Tibial nerve (tissue), 4 donors: Measurements from ENCODE around the gene CALML3.
"Not testable (repeated sequence)": the region's sequence is repeated elsewhere in the genome, so short reads cannot be mapped to it uniquely, and the experiment has no call there.

Experiments
- EP300 ChIP-seq, 2 donors: sonication (generic); formaldehyde crosslinking; IDR thresholded peaks; one replicate each; pipeline ENCODE4 v1.6.1; 2017; ENCODE audit warnings: antibody characterized with exemption in 2 of 2, mild to moderate bottlenecking in 1 of 2
- POLR2A ChIP-seq, 2 donors: fragments of 450-650 bp; IDR thresholded peaks; one replicate each; pipeline ENCODE4 v1.6.1; 2017; ENCODE audit warnings: antibody characterized with exemption in 2 of 2, mild to moderate bottlenecking in 2 of 2, moderate library complexity in 2 of 2
- TF ChIP-seq, protein P1 (sequence below), 5 experiments: fragments of 200-600 bp in 3 of 5; fragments of 450-650 bp in 2 of 5; sonication (generic) in 3 of 5; IDR thresholded peaks; one replicate each; pipeline ENCODE4 v1.5.1; 2016 to 2019; ENCODE audit warnings: antibody characterized with exemption in 5 of 5, mild to moderate bottlenecking in 3 of 5, moderate library complexity in 2 of 5

DNA sequence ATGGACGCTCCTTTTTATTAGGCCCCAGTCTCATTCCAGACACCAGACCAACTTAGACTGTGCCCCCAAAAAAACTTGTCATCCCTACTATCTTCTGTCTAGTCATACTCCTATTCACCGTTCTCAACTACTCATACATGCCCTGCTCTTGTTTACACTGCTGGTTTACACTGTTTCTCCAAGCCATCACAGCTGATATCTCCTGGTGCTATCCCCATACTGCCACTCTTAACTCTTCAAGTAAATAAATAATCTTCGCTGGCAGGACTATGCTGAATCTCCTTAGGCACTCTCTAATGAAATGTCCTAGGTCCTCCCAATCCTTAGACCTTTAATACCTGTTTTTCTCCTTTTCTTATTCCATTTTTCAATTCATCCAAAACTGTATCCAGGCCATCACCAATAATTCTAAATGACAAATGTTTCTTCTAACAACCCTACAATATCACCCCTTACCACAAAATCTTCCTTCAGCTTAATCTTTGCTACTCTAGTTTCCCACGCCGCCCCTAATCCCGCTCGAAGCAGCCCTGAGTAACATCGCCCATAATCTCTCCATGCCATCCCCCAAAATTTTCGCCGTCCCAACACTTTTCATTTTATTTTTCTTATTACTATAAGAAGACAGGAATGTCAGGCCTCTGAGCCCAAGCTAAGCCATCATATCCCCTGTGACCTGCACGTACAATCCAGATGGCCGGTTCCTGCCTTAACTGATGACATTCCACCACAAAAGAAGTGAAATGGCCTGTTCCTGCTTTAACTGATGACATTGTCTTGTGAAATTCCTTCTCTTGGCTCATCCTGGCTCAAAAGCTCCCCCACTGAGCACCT, 48.6 kb upstream of the CALML3 start:
- not testable (repeated sequence) for TF ChIP-seq POLR2A, EP300 (IDR thresholded peaks at IDR 0.05)
- TF ChIP-seq, protein P1, sequence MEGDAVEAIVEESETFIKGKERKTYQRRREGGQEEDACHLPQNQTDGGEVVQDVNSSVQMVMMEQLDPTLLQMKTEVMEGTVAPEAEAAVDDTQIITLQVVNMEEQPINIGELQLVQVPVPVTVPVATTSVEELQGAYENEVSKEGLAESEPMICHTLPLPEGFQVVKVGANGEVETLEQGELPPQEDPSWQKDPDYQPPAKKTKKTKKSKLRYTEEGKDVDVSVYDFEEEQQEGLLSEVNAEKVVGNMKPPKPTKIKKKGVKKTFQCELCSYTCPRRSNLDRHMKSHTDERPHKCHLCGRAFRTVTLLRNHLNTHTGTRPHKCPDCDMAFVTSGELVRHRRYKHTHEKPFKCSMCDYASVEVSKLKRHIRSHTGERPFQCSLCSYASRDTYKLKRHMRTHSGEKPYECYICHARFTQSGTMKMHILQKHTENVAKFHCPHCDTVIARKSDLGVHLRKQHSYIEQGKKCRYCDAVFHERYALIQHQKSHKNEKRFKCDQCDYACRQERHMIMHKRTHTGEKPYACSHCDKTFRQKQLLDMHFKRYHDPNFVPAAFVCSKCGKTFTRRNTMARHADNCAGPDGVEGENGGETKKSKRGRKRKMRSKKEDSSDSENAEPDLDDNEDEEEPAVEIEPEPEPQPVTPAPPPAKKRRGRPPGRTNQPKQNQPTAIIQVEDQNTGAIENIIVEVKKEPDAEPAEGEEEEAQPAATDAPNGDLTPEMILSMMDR (IDR thresholded peaks at IDR 0.05), result not testable (repeated sequence)
